GM23248 (cell line): Measurements from ENCODE around the gene LRRC61. TPM values are rescaled to one million over a fixed set of nuclear protein-coding genes. Genes with fewer than 3 reads are reported as not detected.

Experiments used
- DNase-seq: peaks from one replicate; pipeline ENCODE4 v3.0.0-alpha.2; 2015
- H2AFZ ChIP-seq: fragments of 200-600 bp; sonication (generic); 2 replicates; pipeline ENCODE4 v1.6.1; 2016; ENCODE audit warnings: antibody characterized with exemption
- H3F3A ChIP-seq: fragments of 200-600 bp; sonication (generic); 2 replicates; pipeline ENCODE4 v1.6.1; 2016; ENCODE audit warnings: mild to moderate bottlenecking, antibody characterized with exemption, mixed run types; ENCODE audit not compliant: insufficient read depth
- H3K27ac ChIP-seq: fragments of 200-600 bp; sonication (generic); 2 replicates; pipeline ENCODE4 v1.5.1; 2016; ENCODE audit warnings: mild to moderate bottlenecking
- H3K27me3 ChIP-seq: fragments of 200-600 bp; sonication (generic); replicated peaks from 2 replicates; pipeline ENCODE4 v1.6.1; 2016; ENCODE audit warnings: mild to moderate bottlenecking; ENCODE audit not compliant: insufficient read depth
- H3K36me3 ChIP-seq: fragments of 200-600 bp; sonication (generic); 2 replicates; pipeline ENCODE4 v1.6.1; 2016; ENCODE audit warnings: low read depth, mild to moderate bottlenecking
- H3K4me1 ChIP-seq: fragments of 200-600 bp; sonication (generic); 2 replicates; pipeline ENCODE4 v1.6.1; 2016; ENCODE audit warnings: mild to moderate bottlenecking; ENCODE audit not compliant: insufficient read depth
- H3K4me2 ChIP-seq: fragments of 200-600 bp; sonication (generic); one replicate; pipeline ENCODE4 v1.6.1; 2016; ENCODE audit warnings: mild to moderate bottlenecking; ENCODE audit not compliant: unreplicated experiment
- H3K4me3 ChIP-seq: fragments of 200-600 bp; sonication (generic); 2 replicates; pipeline ENCODE4 v1.5.1; 2016; ENCODE audit warnings: mild to moderate bottlenecking
- H3K79me2 ChIP-seq: fragments of 200-600 bp; sonication (generic); 2 replicates; pipeline ENCODE4 v1.6.1; 2016; ENCODE audit warnings: mild to moderate bottlenecking; ENCODE audit not compliant: insufficient read depth
- H3K9ac ChIP-seq: fragments of 200-600 bp; sonication (generic); 2 replicates; pipeline ENCODE4 v1.6.1; 2016; ENCODE audit warnings: mild to moderate bottlenecking
- H3K9me2 ChIP-seq: fragments of 200-600 bp; sonication (generic); 2 replicates; pipeline ENCODE4 v1.6.1; 2016; ENCODE audit warnings: mixed run types, mild to moderate bottlenecking, moderate library complexity; ENCODE audit not compliant: insufficient read depth
- H3K9me3 ChIP-seq: fragments of 200-600 bp; sonication (generic); one replicate; pipeline ENCODE4 v1.6.1; 2017; ENCODE audit warnings: low read depth
- H4K20me1 ChIP-seq: fragments of 200-600 bp; sonication (generic); 2 replicates; pipeline ENCODE4 v1.6.0; 2016; ENCODE audit not compliant: insufficient read depth
- EZH2 ChIP-seq: fragments of 200-600 bp; sonication (generic); IDR thresholded peaks from 2 replicates; pipeline ENCODE4 v1.6.1; 2018; ENCODE audit warnings: antibody characterized with exemption, mild to moderate bottlenecking; ENCODE audit not compliant: insufficient read depth, poor library complexity, severe bottlenecking
- EZH2phosphoT487 ChIP-seq: fragments of 200-600 bp; sonication (generic); IDR thresholded peaks from 2 replicates; pipeline ENCODE4 v1.6.1; 2018; ENCODE audit warnings: antibody characterized with exemption, moderate library complexity, mild to moderate bottlenecking, low read depth; ENCODE audit not compliant: insufficient read depth
- WGBS, 2 experiments: methylation state at CpG; one replicate each; pipeline ENCODE4 v1.1.6; 2015 to 2017; ENCODE audit warnings: low lambda C conversion rate in 2 of 2, low coverage in 1 of 2; ENCODE audit errors: missing lambda C conversion rate in 2 of 2; 5-methylcytosine and 5-hydroxymethylcytosine counted together
- in situ Hi-C: fragments of 300-500 bp; cut with MboI; formaldehyde crosslinking; loops from 2 replicates; pipeline ENCODE4 v1.15.0; 2020
- polyA plus RNA-seq: library from polyadenylated mRNA; unstranded; fragments of >200 nt; fragmentation: Nextera tagmentation; extraction: Ambion mirVana; gene quantifications from 2 replicates; pipeline ENCODE4 v1.2.1, GENCODE V29; 2016
- total RNA-seq: library from RNA; depleted of rRNA; stranded (reverse); fragments of >200 nt; shearing (Covaris generic); gene quantifications from 2 replicates; pipeline ENCODE4 v1.2.3, GENCODE V29; 2014

Gene LRRC61
- total and polyA plus RNA-seq, 2 experiments from 2014 or later = not detected

DNA sequence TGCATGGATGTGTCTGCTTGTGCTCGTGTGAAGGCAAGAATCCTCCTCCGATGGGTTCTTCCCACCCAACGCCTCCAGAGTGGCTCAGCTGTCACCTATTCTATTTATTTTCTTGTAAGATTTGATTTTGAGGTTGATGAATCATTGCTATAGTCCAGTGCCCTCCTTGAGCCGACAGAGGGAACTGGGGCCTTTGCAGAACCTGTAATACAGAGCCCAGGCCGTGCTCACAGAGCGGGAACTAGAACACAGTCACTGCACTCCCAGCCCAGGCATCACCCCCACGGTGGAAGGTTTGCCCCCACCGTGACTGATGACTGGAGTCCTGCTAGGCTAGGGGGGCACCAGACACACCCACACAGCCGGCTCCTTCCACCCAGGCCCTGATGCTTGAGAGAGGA, 16.3 kb downstream of the LRRC61 start:
- Histone ChIP-seq H3K27ac (no peak overlapping the region), H3K4me2 (no peak overlapping the region), H3F3A (no peaks in the 10 kb centered on the region), H4K20me1 (no peaks in the 10 kb centered on the region), H3K9me2 (no peaks in the 10 kb centered on the region), H3K4me1 (0 out of 2 replicates have a peak, but pooled peaks cover 4% of the 10 kb centered on the region), H3K36me3 (no peaks in the 10 kb centered on the region), H3K79me2 (no peaks in the 10 kb centered on the region), H3K27me3 (peaks cover 26% of the 10 kb centered on the region), H2AFZ (no peak overlapping the region), H3K9me3 (no peaks in the 10 kb centered on the region), H3K9ac (no peak overlapping the region), H3K4me3 (no peak overlapping the region)
- in situ Hi-C loops = no loop called here
- TF ChIP-seq EZH2phosphoT487 (no peak), EZH2 (no peak)
- WGBS, 2 experiments = 74 to 75% methylated on average over 9 of the region's 9 CpGs
- no peak for DNase-seq

DNA sequence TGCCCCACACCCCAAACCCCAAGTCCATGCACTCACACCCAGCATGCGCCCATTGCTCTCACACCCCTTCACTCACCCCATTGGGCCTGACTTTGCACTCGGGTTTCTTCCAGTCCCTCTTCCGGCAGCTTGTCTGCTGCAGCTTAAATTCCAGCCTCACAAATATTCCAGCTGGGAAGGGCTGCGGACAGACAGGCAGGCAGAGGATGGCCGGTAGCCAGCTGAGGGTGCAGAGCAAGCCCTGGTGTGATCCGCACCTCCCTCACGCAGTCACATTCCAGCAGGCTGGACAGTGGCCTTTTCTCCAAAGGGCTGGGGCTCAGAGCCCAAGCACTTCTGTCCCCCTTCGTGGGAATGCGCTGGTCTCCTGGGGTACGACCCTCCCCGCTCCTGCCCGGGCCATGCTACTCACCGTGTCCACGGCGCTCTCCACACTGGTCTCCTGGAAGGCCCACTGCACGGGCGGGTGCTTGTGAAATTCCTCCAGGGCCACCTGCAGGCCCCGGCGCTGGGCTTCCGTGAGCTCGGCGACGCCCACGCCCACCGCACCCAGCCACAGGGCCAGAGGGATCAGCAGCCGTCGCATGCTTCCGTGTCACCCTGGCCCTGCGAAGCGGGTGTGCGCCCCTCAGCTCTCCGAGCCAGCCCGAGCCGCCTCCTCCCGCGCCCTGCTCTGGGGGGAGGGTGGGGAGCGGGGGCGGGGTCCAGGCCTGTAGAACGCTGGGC, 17.0 kb downstream of the LRRC61 start:
- peak; percentile 25 for DNase-seq
- H3K4me2 ChIP-seq = no peak overlapping the region
- H2AFZ ChIP-seq = no peak overlapping the region
- H3K4me1 ChIP-seq = 0 out of 2 replicates have a peak, but pooled peaks cover 3% of the 10 kb centered on the region
- H3K79me2 ChIP-seq = no peaks in the 10 kb centered on the region
- no peak overlapping the region for H3K4me3 ChIP-seq
- no peaks in the 10 kb centered on the region for H4K20me1 ChIP-seq
- H3K36me3 ChIP-seq = no peaks in the 10 kb centered on the region
- in situ Hi-C loops = no loop called here
- H3K9me2 ChIP-seq = no peaks in the 10 kb centered on the region
- H3K9me3 ChIP-seq = no peaks in the 10 kb centered on the region
- H3K27me3 ChIP-seq = peaks cover 26% of the 10 kb centered on the region
- no peaks in the 10 kb centered on the region for H3F3A ChIP-seq
- no peak overlapping the region for H3K9ac ChIP-seq
- WGBS, 2 experiments = 16 to 18% methylated on average over 24 to 28 of the region's 39 CpGs
- TF ChIP-seq EZH2 (no peak), EZH2phosphoT487 (no peak)
- no peak overlapping the region for H3K27ac ChIP-seq

DNA sequence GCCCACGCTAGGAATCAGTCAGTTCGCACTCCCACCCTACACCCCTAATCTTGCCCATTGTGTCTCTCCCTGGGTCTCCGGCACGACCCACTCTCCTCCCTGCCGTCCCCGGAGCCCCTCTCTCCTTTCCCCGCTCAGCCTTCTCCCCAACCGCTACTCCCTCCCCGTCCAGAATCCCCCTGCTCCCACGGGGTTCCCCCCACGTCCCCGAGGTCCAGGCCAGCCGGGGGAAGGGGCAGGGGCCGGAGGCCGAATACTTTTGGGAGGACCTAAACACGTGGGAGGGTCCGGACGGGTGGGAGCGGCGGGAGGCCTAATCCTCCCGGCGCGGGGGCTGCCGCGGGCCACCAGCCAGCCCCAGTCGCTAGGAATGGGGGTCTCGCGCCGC, 17.7 kb downstream of the LRRC61 start:
- no peak overlapping the region for H3K27ac ChIP-seq
- no peaks in the 10 kb centered on the region for H3K36me3 ChIP-seq
- H3K4me2 ChIP-seq = no peak overlapping the region

DNA sequence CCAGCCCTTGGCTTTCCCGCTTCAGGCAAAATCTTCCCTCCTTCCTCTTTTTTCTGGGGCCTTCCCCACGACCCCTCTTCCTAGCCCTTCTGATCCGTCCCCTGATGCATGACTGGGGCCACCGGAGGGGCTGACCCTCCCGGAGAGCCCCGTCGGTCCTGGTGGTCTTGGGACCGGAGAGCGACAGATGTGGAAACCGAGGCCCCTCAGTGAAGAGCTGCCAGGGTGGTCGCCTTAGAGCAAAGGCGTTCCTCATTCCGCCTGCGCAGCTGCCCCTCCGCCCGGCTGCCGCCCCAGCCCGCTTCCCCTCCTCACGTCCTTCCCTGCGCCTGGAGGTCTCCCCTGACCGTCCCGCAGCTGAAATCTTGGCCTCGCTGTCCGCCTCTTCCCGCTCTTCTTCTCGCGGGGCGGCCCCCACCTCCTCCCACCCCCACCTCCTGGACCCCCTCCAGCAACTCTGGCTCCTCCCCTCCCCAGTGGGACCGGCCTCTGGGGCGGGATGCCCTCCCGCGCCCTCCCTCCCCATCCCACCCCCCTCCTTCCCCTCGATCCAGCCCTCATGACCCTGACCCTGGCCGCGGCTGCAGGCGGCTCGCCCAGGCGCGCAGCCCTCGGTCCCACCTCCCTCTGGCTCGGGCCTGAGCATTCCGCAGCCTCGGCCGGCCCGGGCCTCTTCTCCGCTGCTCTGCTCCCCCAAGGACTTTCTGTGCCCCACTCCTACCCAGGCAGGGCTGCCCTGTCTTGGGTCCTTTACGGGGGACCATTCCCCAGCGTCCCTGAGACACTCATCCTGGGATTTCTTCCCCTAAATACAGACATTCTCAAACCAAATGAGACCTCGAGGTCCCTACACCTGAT, 18.3 kb downstream of the LRRC61 start, which contains the start of gene RARRES2:
TSS of gene RARRES2 (minus strand) at position 367 of the 858 bp plus-strand sequence. CDS start 1,020 bp downstream, outside the sequence.
- DNase-seq = no peak
- no peak within 1 kb of the TSS for H3K4me2 ChIP-seq
- no peaks in the 10 kb centered on the region for H3K9me3 ChIP-seq
- no peaks in the 10 kb centered on the region for H3K36me3 ChIP-seq
- no peak within 1 kb of the TSS for H3K4me3 ChIP-seq
- no peaks in the 10 kb centered on the region for H4K20me1 ChIP-seq
- no peaks in the 10 kb centered on the region for H3F3A ChIP-seq
- 5 to 8% methylated on average over 26 to 49 of the region's 49 CpGs for WGBS, 2 experiments
- H3K79me2 ChIP-seq = no peaks in the 10 kb centered on the region
- no peaks in the 10 kb centered on the region for H3K4me1 ChIP-seq
- H3K27me3 ChIP-seq = peaks cover 26% of the 10 kb centered on the region
- no peak within 1 kb of the TSS for H3K27ac ChIP-seq
- in situ Hi-C loops = no loop called here
- H3K9ac ChIP-seq = no peak within 1 kb of the TSS
- no peak within 1 kb of the TSS for H2AFZ ChIP-seq
- H3K9me2 ChIP-seq = no peaks in the 10 kb centered on the region
- TF ChIP-seq EZH2 (no peak), EZH2phosphoT487 (no peak)

More for the DNA sequence above, 17.7 kb downstream of the LRRC61 start:
- 2 to 3% methylated on average over 9 to 29 of the region's 29 CpGs for WGBS, 2 experiments
- H3K9ac ChIP-seq = no peak overlapping the region
- H3K79me2 ChIP-seq = no peaks in the 10 kb centered on the region
- peaks cover 26% of the 10 kb centered on the region for H3K27me3 ChIP-seq
- no peaks in the 10 kb centered on the region for H3K9me2 ChIP-seq
- DNase-seq = no peak
- no peak overlapping the region for H2AFZ ChIP-seq
- H3K4me1 ChIP-seq = no peaks in the 10 kb centered on the region
- in situ Hi-C loops = no loop called here
- no peaks in the 10 kb centered on the region for H3F3A ChIP-seq
- H3K9me3 ChIP-seq = no peaks in the 10 kb centered on the region
- TF ChIP-seq EZH2 = no peak
- TF ChIP-seq EZH2phosphoT487 = no peak
- H3K4me3 ChIP-seq = no peak overlapping the region
- H4K20me1 ChIP-seq = no peaks in the 10 kb centered on the region
